Heart left ventricle (tissue), 16 donors: ENCODE data around the gene PDE6B. TPM values are rescaled to one million over a fixed set of nuclear protein-coding genes. Genes with fewer than 3 reads are reported as not detected.

Experiments used
- ATAC-seq, 4 donors: fragments of 200-7000 bp; cut with Tn5 transposase; one replicate each; pipeline ENCODE4 v1.9.1; 2020 to 2022; ENCODE audit warnings: moderate library complexity in 4 of 4, mild to moderate bottlenecking in 3 of 4, moderate number of reproducible peaks in 1 of 4
- DNase-seq, 5 donors: peaks; one replicate each; pipeline ENCODE4 v3.0.0-alpha.2; 2020
- H3K27ac ChIP-seq, 12 donors: fragments of 200-600 bp; sonication (generic) in 4 of 12; one replicate each; pipeline versions ENCODE4 v1.5.0 to v1.8.0; 2016 to 2022; ENCODE audit warnings: mild to moderate bottlenecking in 2 of 12
- H3K27me3 ChIP-seq, 9 donors: fragments of 200-600 bp; sonication (generic) in 2 of 9; one replicate each; pipeline versions ENCODE4 v1.5.1 to v1.8.0; 2016 to 2022; ENCODE audit warnings: mild to moderate bottlenecking in 3 of 9
- H3K36me3 ChIP-seq, 9 donors: fragments of 200-600 bp; sonication (generic) in 2 of 9; one replicate each; pipeline versions ENCODE4 v1.5.0 to v1.8.0; 2018 to 2022; ENCODE audit warnings: mild to moderate bottlenecking in 2 of 9
- H3K4me1 ChIP-seq, 12 donors: fragments of 200-600 bp; sonication (generic) in 4 of 12; one replicate each; pipeline versions ENCODE4 v1.5.0 to v1.8.0; 2016 to 2022; ENCODE audit warnings: mild to moderate bottlenecking in 3 of 12
- H3K4me3 ChIP-seq, 12 donors: fragments of 200-600 bp; sonication (generic) in 4 of 12; one replicate each; pipeline versions ENCODE4 v1.5.0 to v1.8.0; 2017 to 2022; ENCODE audit warnings: mild to moderate bottlenecking in 9 of 12, moderate library complexity in 4 of 12
- H3K9me3 ChIP-seq, 12 donors: fragments of 200-600 bp; sonication (generic) in 4 of 12; one replicate each; pipeline versions ENCODE4 v1.5.0 to v1.8.0; 2016 to 2022; ENCODE audit warnings: mild to moderate bottlenecking in 1 of 12
- CTCF ChIP-seq, 12 donors: fragments of 200-600 bp; sonication (generic) in 4 of 12; IDR thresholded peaks; one replicate each; pipeline versions ENCODE4 v1.5.0 to v1.8.0; 2018 to 2022; ENCODE audit warnings: antibody characterized with exemption in 12 of 12, mild to moderate bottlenecking in 5 of 12
- POLR2A ChIP-seq, 2 donors: fragments of 450-650 bp; IDR thresholded peaks; one replicate each; pipeline ENCODE4 v1.6.1; 2017; ENCODE audit warnings: antibody characterized with exemption in 2 of 2, mild to moderate bottlenecking in 2 of 2, moderate library complexity in 2 of 2
- WGBS, 4 donors: extraction: QIAGEN DNeasy Blood & Tissue Kit in 2 of 4; methylation state at CpG; one replicate each; pipeline versions ENCODE4 v1.1.5 to v1.1.7; 2013 to 2018; 5-methylcytosine and 5-hydroxymethylcytosine counted together
- intact Hi-C, 10 donors: fragments of 100-400 bp; cut with DNase I; formaldehyde crosslinking; loops; one replicate each; pipeline versions ENCODE4 v1.11.1 to v1.14.2; 2022
- polyA plus RNA-seq, 2 donors: library from polyadenylated mRNA; stranded (reverse); fragments of 200-250 nt; gene quantifications; one replicate each; pipeline ENCODE4 v1.2.3, GENCODE V29; 2013
- total RNA-seq, 9 donors: library from RNA; depleted of rRNA in 2 of 9; stranded (reverse); fragments of >200 nt in 2 of 9; fragmentation: NEBNext Ultra II Directional in 3 of 9; extraction: Animal tissue kit (Norgen Biotek cat#: 25700) in 3 of 9; gene quantifications; one replicate each; pipeline versions ENCODE4 v1.1.0 to v1.2.4, GENCODE V29; 2016 to 2023
- donor health status: ischemic (EF 13 %, LVEDD 7.1; RV severe dilation, severe dysfunction).
- donor health status: healthy with polysubstance abuse.
- donor health status: DM: no; HTN: yes; CAD: no.
- donor health status: DM: no; HTN: no; CAD: no.
- donor health status: ischemic (EF 25% LVEDD 6.9; RV normal size, moderate dysfunction).
- donor health status: ischemic (EF 25% LVEDD 5.7; RV mildly dilated, moderate dysfunction).
- donor health status: healthy.
- donor health status: DM: yes; HTN: yes; CAD: no.
- donor health status: ischemic (EF 35%, LVEDD 5.7; RV mildly dilated, moderate dysfunction).
- donor health status: nonischemic (EF 11% LVEDD 7.7; RV severe dilation, severe dysfunction).
- donor health status: DM: yes; HTN: yes; CAD: no.
- donor health status: PGD.
- donor health status: ischemic (EF 29% LVEDD 5.4; RV normal size, mild dysfunction).
- donor health status: nonischemic (EF 23%, LVEDD 6.1; RV moderate dilation, normal function).

PDE6B gene
- total and polyA plus RNA-seq, 11 donors = 0.61 to 8.4 (median 3.5) TPM

- Histone ChIP-seq H3K9me3 (no peaks in the 10 kb centered on the region), H3K27ac (peak overlapping the region in 2 of 12 donors; percentile 14 to 48), H3K36me3 (peaks cover 0 to 3% (median 0%) of the 10 kb centered on the region in 9 donors), H3K27me3 (no peaks in the 10 kb centered on the region), H3K4me3 (peak overlapping the region; percentile 10 to 99 (median 72)), H3K4me1 (peaks cover 5 to 36% (median 19%) of the 10 kb centered on the region in 12 donors)
- TF ChIP-seq CTCF (IDR thresholded peaks at IDR 0.05) = no peak
- no peak for TF ChIP-seq POLR2A (IDR thresholded peaks at IDR 0.05)
- DNase-seq (peak in 2 of 5 donors; percentile 21 to 64), ATAC-seq (no peak)
- 45 to 48% (median 47%) methylated on average over 4 to 21 of the region's 21 CpGs; no CpG with 5 or more reads in 1 of the 4 donors for WGBS, 4 donors
- intact Hi-C loops = no loop called here
These were observed 81.6 kb downstream of the PDE6B start for GRCh38 chr4:706834-707598.

GRCh38 chr4:707929-708630, 82.7 kb downstream of the PDE6B start:
- Histone ChIP-seq H3K4me3 (no peak overlapping the region), H3K27ac (no peak overlapping the region), H3K27me3 (no peaks in the 10 kb centered on the region), H3K9me3 (no peaks in the 10 kb centered on the region), H3K4me1 (peaks cover 5 to 36% (median 19%) of the 10 kb centered on the region in 12 donors), H3K36me3 (peaks cover 0 to 3% (median 0%) of the 10 kb centered on the region in 9 donors)
- 60 to 87% (median 76%) methylated on average over 2 to 11 of the region's 11 CpGs for WGBS, 4 donors
- DNase-seq = peak in 1 of 5 donors; percentile 62
- no peak for ATAC-seq
- intact Hi-C loops = no loop called here
- no peak for TF ChIP-seq POLR2A (IDR thresholded peaks at IDR 0.05)
- no peak for TF ChIP-seq CTCF (IDR thresholded peaks at IDR 0.05)

- DNase-seq (no peak), ATAC-seq (no peak)
- H3K9me3 ChIP-seq = no peaks in the 10 kb centered on the region
- TF ChIP-seq CTCF (IDR thresholded peaks at IDR 0.05) (no peak), POLR2A (IDR thresholded peaks at IDR 0.05) (no peak)
- WGBS, 4 donors = 66 to 78% (median 72%) methylated on average over 6 of the region's 6 CpGs
- H3K4me3 ChIP-seq = no peak overlapping the region
- no peak overlapping the region for H3K27ac ChIP-seq
- H3K36me3 ChIP-seq = peaks cover 0 to 3% (median 0%) of the 10 kb centered on the region in 9 donors
- no peaks in the 10 kb centered on the region for H3K27me3 ChIP-seq
- intact Hi-C loops = no loop called here
- peaks cover 5 to 36% (median 19%) of the 10 kb centered on the region in 12 donors for H3K4me1 ChIP-seq
These were observed 83.2 kb downstream of the PDE6B start for GRCh38 chr4:708631-708933.

GRCh38 chr4:709348-709747, 84.0 kb downstream of the PDE6B start:
- H3K9me3 ChIP-seq = no peaks in the 10 kb centered on the region
- WGBS, 4 donors = 93 to 97% (median 96%) methylated on average over 6 of the region's 6 CpGs
- ATAC-seq = no peak
- no peak overlapping the region for H3K27ac ChIP-seq
- no peaks in the 10 kb centered on the region for H3K27me3 ChIP-seq
- no peak for DNase-seq
- TF ChIP-seq POLR2A (IDR thresholded peaks at IDR 0.05) (no peak), CTCF (IDR thresholded peaks at IDR 0.05) (no peak)
- H3K36me3 ChIP-seq = peaks cover 0 to 9% (median 0%) of the 10 kb centered on the region in 9 donors
- H3K4me1 ChIP-seq = peaks cover 5 to 36% (median 19%) of the 10 kb centered on the region in 12 donors
- H3K4me3 ChIP-seq = no peak overlapping the region
- intact Hi-C loops = no loop called here
